B cell (primary cell): ENCODE measurements around the gene DKK3. TPM values are rescaled to one million over a fixed set of nuclear protein-coding genes. Genes with fewer than 3 reads are reported as not detected.

ENCODE experiments used
- ATAC-seq: fragments of 200-7000 bp; cut with Tn5 transposase; one replicate; pipeline ENCODE4 v1.10.0; 2021; ENCODE audit warnings: low read depth, mild to moderate bottlenecking, moderate number of reproducible peaks, moderate library complexity
- CTCF ChIA-PET: fragments of 350-600 bp; sonication (Branson Sonifier 250); formaldehyde crosslinking; loops from one replicate; lab custom pipeline; 2021; ENCODE audit warnings: antibody characterized with exemption, inconsistent platforms; lab: Charles Lee
- POLR2A ChIA-PET: fragments of 350-600 bp; sonication (Branson Sonifier 250); formaldehyde crosslinking; loops from one replicate; lab custom pipeline; 2021; ENCODE audit warnings: antibody characterized with exemption; lab: Charles Lee
- DNase-seq: peaks from one replicate; pipeline ENCODE4 v3.0.0; 2013
- H2AFZ ChIP-seq: 2 replicates; pipeline ENCODE4 v1.6.1; 2012; ENCODE audit warnings: mild to moderate bottlenecking, low read depth, low read length; ENCODE audit not compliant: insufficient read depth, poor library complexity, severe bottlenecking
- H3K27ac ChIP-seq, 2 donors: 1 replicate in 1 of 2; 2 replicates in 1 of 2; pipeline ENCODE4 v1.5.1; 2012 to 2013; ENCODE audit warnings: low read length in 2 of 2, mild to moderate bottlenecking in 2 of 2, moderate library complexity in 1 of 2
- H3K27me3 ChIP-seq, 4 experiments: fragments of 200-600 bp in 1 of 4; sonication (generic) in 1 of 4; replicated peaks in 1 of 4; 1 replicate in 2 of 4; 2 replicates in 2 of 4; pipeline versions ENCODE4 v1.6.1 to v1.7.0; 2013 to 2016; ENCODE audit warnings: low read length in 3 of 4, mild to moderate bottlenecking in 2 of 4, mixed read lengths in 1 of 4, moderate library complexity in 1 of 4; ENCODE audit not compliant: insufficient read depth in 4 of 4, control insufficient read depth in 3 of 4; ENCODE audit errors: control extremely low read depth in 1 of 4
- H3K36me3 ChIP-seq, 2 experiments: replicated peaks in 1 of 2; 1 replicate in 1 of 2; 2 replicates in 1 of 2; pipeline versions ENCODE4 v1.6.1 to v1.7.1; 2013; ENCODE audit warnings: low read length in 1 of 2; ENCODE audit not compliant: insufficient read depth in 2 of 2, control insufficient read depth in 1 of 2; ENCODE audit errors: control extremely low read depth in 1 of 2, extremely low read depth in 1 of 2
- H3K4me1 ChIP-seq, 2 donors: fragments of 200-600 bp in 1 of 2; sonication (generic) in 1 of 2; 1 replicate in 1 of 2; 2 replicates in 1 of 2; pipeline versions ENCODE4 v1.5.1 to v1.6.1; 2013 to 2017; ENCODE audit warnings: low read length in 2 of 2; ENCODE audit not compliant: control insufficient read depth in 2 of 2, insufficient read depth in 2 of 2
- H3K4me2 ChIP-seq: replicated peaks from 2 replicates; pipeline ENCODE3; 2012; ENCODE audit warnings: mild to moderate bottlenecking, low read depth, low read length; ENCODE audit not compliant: poor library complexity, severe bottlenecking
- H3K4me3 ChIP-seq, 5 experiments: fragments of 200-600 bp in 1 of 5; sonication (generic) in 1 of 5; 1 replicate in 3 of 5; 2 replicates in 2 of 5; pipeline versions ENCODE4 v1.5.1 to v1.7.0; 2011 to 2016; ENCODE audit warnings: low read length in 4 of 5, mild to moderate bottlenecking in 4 of 5, low read depth in 2 of 5, control low read depth in 1 of 5, moderate library complexity in 1 of 5; ENCODE audit not compliant: insufficient read depth in 1 of 5; ENCODE audit errors: control extremely low read depth in 1 of 5, extremely low read depth in 1 of 5
- H3K79me2 ChIP-seq: fragments of 200-600 bp; sonication (generic); one replicate; pipeline ENCODE4 v1.6.0; 2016; ENCODE audit warnings: low read length; ENCODE audit not compliant: control insufficient read depth, insufficient read depth
- H3K9ac ChIP-seq: fragments of 200-600 bp; sonication (generic); 2 replicates; pipeline ENCODE4 v1.6.1; 2017; ENCODE audit warnings: mild to moderate bottlenecking, low read length, moderate library complexity
- H3K9me3 ChIP-seq, 3 donors: one replicate each; pipeline versions ENCODE4 v1.6.1 to v1.7.1; 2013; ENCODE audit warnings: low read length in 2 of 3; ENCODE audit not compliant: control insufficient read depth in 2 of 3, insufficient read depth in 1 of 3; ENCODE audit errors: control extremely low read depth in 1 of 3
- H4K20me1 ChIP-seq: 2 replicates; pipeline ENCODE4 v1.6.0; 2012; ENCODE audit warnings: mild to moderate bottlenecking, low read length; ENCODE audit not compliant: insufficient read depth, control insufficient read depth, poor library complexity, severe bottlenecking
- H3K27ac Mint-ChIP-seq: one replicate; pipeline ENCODE4 v1.8.0; 2021; ENCODE audit warnings: mixed read lengths
- H3K27me3 Mint-ChIP-seq: one replicate; pipeline ENCODE4 v1.8.0; 2021; ENCODE audit warnings: mixed read lengths
- H3K4me1 Mint-ChIP-seq: one replicate; pipeline ENCODE4 v1.8.0; 2021; ENCODE audit warnings: mixed read lengths
- H3K4me3 Mint-ChIP-seq: one replicate; pipeline ENCODE4 v1.8.0; 2021; ENCODE audit warnings: mixed read lengths
- H3K9me3 Mint-ChIP-seq: one replicate; pipeline ENCODE4 v1.8.0; 2022; ENCODE audit warnings: mixed read lengths; ENCODE audit not compliant: insufficient read depth
- EZH2 ChIP-seq: IDR thresholded peaks from 2 replicates; pipeline ENCODE4 v1.6.1; 2012; ENCODE audit warnings: borderline replicate concordance, low read depth, mild to moderate bottlenecking, moderate library complexity, low read length; ENCODE audit not compliant: insufficient read depth, poor library complexity, severe bottlenecking
- WGBS: methylation state at CpG from one replicate; pipeline ENCODE4 v1.1.5; 2013; ENCODE audit warnings: missing lambda C conversion rate; ENCODE audit not compliant: insufficient coverage; 5-methylcytosine and 5-hydroxymethylcytosine counted together
- intact Hi-C: fragments of 100-400 bp; cut with micrococcal nuclease; formaldehyde crosslinking; loops from one replicate; pipeline ENCODE4 v1.10.0; 2022
- polyA plus RNA-seq: library from polyadenylated mRNA; depleted of rRNA; stranded (reverse); fragments of >200 nt; gene quantifications from 2 replicates; pipeline ENCODE4 v1.2.3, GENCODE V29; 2012
- total RNA-seq, 2 donors: library from RNA; stranded (reverse); fragments of 120-200 nt in 1 of 2; gene quantifications; 1 replicate in 1 of 2; 2 replicates in 1 of 2; pipeline versions ENCODE4 v1.2.3 to v1.2.4, GENCODE V29; 2013 to 2022
- TF ChIP-seq, protein P1 (sequence below): fragments of 200-600 bp; IDR thresholded peaks from one replicate; pipeline ENCODE4 v1.8.0; 2022; ENCODE audit warnings: antibody characterized with exemption, mild to moderate bottlenecking

The DKK3 gene
- total and polyA plus RNA-seq, 2 donors (not counting 1 experiment from before 2014, with no cell fraction given) = 0.33 TPM; not detected in 1

DNA sequence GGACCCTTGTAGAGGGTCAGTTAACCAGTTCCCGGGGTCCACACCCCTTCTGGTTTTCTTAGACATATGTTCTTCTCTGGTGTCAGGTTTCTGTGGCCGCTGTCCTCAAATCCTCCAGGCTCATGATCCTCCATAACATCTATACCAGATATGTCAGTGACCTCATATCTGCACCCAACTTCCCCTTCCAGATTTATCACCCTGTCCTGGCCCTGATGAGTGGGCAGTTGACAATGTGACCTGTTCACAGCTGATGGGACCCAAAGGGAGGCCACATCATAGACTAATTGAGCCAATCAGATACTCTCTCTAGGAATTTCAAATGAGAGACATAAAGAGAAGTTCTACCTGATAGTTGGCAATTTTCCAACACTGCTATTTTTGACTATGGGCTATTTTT, 5.1 kb downstream of the DKK3 start:
- no peak overlapping the region for H3K4me3 ChIP-seq
- Mint-ChIP-seq H3K4me3 (no peak overlapping the region), H3K27me3 (peaks cover 46% of the 10 kb centered on the region), H3K27ac (no peak overlapping the region), H3K9me3 (no peaks in the 10 kb centered on the region), H3K4me1 (peaks cover 5% of the 10 kb centered on the region)
- ChIA-PET CTCF (no interaction called here), POLR2A (no interaction called here)
- H3K79me2 ChIP-seq = no peaks in the 10 kb centered on the region
- H4K20me1 ChIP-seq = no peaks in the 10 kb centered on the region
- ATAC-seq (no peak), DNase-seq (no peak)
- H3K27me3 ChIP-seq = peaks cover 0 to 36% (median 22%) of the 10 kb centered on the region in 4 experiments
- peaks cover 0 to 6% of the 10 kb centered on the region in 2 donors for H3K4me1 ChIP-seq
- no peaks in the 10 kb centered on the region for H3K36me3 ChIP-seq
- no peak overlapping the region for H3K27ac ChIP-seq
- intact Hi-C loops = no loop called here
- WGBS = 100% methylated on average over 1 of the region's 2 CpGs
- H2AFZ ChIP-seq = no peak overlapping the region
- H3K9ac ChIP-seq = no peak overlapping the region
- H3K4me2 ChIP-seq = no peak overlapping the region
- TF ChIP-seq, protein P1, sequence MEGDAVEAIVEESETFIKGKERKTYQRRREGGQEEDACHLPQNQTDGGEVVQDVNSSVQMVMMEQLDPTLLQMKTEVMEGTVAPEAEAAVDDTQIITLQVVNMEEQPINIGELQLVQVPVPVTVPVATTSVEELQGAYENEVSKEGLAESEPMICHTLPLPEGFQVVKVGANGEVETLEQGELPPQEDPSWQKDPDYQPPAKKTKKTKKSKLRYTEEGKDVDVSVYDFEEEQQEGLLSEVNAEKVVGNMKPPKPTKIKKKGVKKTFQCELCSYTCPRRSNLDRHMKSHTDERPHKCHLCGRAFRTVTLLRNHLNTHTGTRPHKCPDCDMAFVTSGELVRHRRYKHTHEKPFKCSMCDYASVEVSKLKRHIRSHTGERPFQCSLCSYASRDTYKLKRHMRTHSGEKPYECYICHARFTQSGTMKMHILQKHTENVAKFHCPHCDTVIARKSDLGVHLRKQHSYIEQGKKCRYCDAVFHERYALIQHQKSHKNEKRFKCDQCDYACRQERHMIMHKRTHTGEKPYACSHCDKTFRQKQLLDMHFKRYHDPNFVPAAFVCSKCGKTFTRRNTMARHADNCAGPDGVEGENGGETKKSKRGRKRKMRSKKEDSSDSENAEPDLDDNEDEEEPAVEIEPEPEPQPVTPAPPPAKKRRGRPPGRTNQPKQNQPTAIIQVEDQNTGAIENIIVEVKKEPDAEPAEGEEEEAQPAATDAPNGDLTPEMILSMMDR = no peak
- TF ChIP-seq EZH2 = no peak
- H3K9me3 ChIP-seq = no peaks in the 10 kb centered on the region

DNA sequence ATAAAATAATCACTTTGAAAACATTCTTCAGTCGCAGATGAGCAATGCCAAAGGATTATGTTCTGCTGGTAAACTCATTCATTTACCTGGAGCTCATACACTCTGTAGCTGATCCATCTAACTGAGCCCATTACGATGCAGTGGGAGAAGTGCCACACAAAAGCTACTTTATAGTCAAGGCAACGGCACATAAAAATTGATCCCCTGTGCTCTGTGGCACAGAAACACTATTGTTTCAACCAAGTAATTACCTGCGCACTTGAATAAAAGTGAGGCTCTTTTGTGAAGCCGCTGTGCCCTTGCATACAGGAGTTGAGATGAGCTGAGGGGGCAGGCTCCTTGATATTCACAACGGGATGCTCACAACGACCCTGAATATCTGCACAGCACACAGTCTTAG, 7.2 kb downstream of the DKK3 start:
- Mint-ChIP-seq H3K27me3 (peaks cover 38% of the 10 kb centered on the region), H3K9me3 (no peaks in the 10 kb centered on the region), H3K4me1 (peaks cover 4% of the 10 kb centered on the region), H3K27ac (no peak overlapping the region), H3K4me3 (no peak overlapping the region)
- no peak for DNase-seq
- no peaks in the 10 kb centered on the region for H4K20me1 ChIP-seq
- H3K4me1 ChIP-seq = peaks cover 0 to 4% of the 10 kb centered on the region in 2 donors
- H3K4me2 ChIP-seq = no peak overlapping the region
- H3K4me3 ChIP-seq = no peak overlapping the region
- TF ChIP-seq, protein P1 = no peak
- no peak for TF ChIP-seq EZH2
- intact Hi-C loops = no loop called here
- no peaks in the 10 kb centered on the region for H3K36me3 ChIP-seq
- ATAC-seq = no peak
- H3K27ac ChIP-seq = no peak overlapping the region
- H3K79me2 ChIP-seq = no peaks in the 10 kb centered on the region
- no peak overlapping the region for H3K9ac ChIP-seq
- H3K9me3 ChIP-seq = no peaks in the 10 kb centered on the region
- 83% methylated on average over 5 of the region's 7 CpGs for WGBS
- H2AFZ ChIP-seq = no peak overlapping the region
- ChIA-PET POLR2A (no interaction called here), CTCF (no interaction called here)
- peaks cover 0 to 18% (median 11%) of the 10 kb centered on the region in 4 experiments for H3K27me3 ChIP-seq
